Chondrocyte (in vitro differentiated cells): ENCODE measurements around the gene PRMT7. TPM values are rescaled to one million over a fixed set of nuclear protein-coding genes. Genes with fewer than 3 reads are reported as not detected.
A peak's percentile ranks its signal among the peaks of the same experiment; 100 is the strongest.

Experiments
- DNase-seq: peaks from one replicate; pipeline ENCODE4 v3.0.0; 2021; ENCODE audit warnings: mixed read lengths, low spot score
- H3K27ac Mint-ChIP-seq: one replicate; pipeline ENCODE4 v1.8.0; 2021; ENCODE audit warnings: mild to moderate bottlenecking, moderate library complexity, mixed read lengths; ENCODE audit not compliant: unreplicated experiment
- H3K27me3 Mint-ChIP-seq: 2 replicates; pipeline ENCODE4 v1.8.0; 2021; ENCODE audit warnings: low read depth, mixed read lengths
- H3K36me3 Mint-ChIP-seq: 2 replicates; pipeline ENCODE4 v1.8.0; 2021; ENCODE audit warnings: low read depth, mixed read lengths
- H3K4me1 Mint-ChIP-seq: 2 replicates; pipeline ENCODE4 v1.8.0; 2021; ENCODE audit warnings: low read depth, mild to moderate bottlenecking, mixed read lengths
- H3K4me3 Mint-ChIP-seq: one replicate; pipeline ENCODE4 v1.8.0; 2021; ENCODE audit warnings: mild to moderate bottlenecking, moderate library complexity, mixed read lengths; ENCODE audit not compliant: unreplicated experiment
- H3K9me3 Mint-ChIP-seq: 2 replicates; pipeline ENCODE4 v1.8.0; 2021; ENCODE audit warnings: low read depth, mixed read lengths
- total RNA-seq: library from RNA; stranded (reverse); gene quantifications from 3 replicates; pipeline ENCODE4 v1.2.1, GENCODE V29; 2021
- TF ChIP-seq, protein P1 (sequence below): fragments of 200-600 bp; sonication (generic); IDR thresholded peaks from 2 replicates; pipeline ENCODE4 v1.5.0; 2021; ENCODE audit warnings: antibody characterized with exemption, mild to moderate bottlenecking, moderate library complexity

PRMT7 gene
- total RNA-seq, 1 donor from 2014 or later = 26.7 TPM

GRCh38 chr16:68289202-68289601 lies 21.6 kb upstream of the PRMT7 start:
- TF ChIP-seq, protein P1, sequence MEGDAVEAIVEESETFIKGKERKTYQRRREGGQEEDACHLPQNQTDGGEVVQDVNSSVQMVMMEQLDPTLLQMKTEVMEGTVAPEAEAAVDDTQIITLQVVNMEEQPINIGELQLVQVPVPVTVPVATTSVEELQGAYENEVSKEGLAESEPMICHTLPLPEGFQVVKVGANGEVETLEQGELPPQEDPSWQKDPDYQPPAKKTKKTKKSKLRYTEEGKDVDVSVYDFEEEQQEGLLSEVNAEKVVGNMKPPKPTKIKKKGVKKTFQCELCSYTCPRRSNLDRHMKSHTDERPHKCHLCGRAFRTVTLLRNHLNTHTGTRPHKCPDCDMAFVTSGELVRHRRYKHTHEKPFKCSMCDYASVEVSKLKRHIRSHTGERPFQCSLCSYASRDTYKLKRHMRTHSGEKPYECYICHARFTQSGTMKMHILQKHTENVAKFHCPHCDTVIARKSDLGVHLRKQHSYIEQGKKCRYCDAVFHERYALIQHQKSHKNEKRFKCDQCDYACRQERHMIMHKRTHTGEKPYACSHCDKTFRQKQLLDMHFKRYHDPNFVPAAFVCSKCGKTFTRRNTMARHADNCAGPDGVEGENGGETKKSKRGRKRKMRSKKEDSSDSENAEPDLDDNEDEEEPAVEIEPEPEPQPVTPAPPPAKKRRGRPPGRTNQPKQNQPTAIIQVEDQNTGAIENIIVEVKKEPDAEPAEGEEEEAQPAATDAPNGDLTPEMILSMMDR = no peak
- Mint-ChIP-seq H3K4me1 (peaks cover 40% of the 10 kb centered on the region), H3K36me3 (peaks cover 29% of the 10 kb centered on the region)

DNA sequence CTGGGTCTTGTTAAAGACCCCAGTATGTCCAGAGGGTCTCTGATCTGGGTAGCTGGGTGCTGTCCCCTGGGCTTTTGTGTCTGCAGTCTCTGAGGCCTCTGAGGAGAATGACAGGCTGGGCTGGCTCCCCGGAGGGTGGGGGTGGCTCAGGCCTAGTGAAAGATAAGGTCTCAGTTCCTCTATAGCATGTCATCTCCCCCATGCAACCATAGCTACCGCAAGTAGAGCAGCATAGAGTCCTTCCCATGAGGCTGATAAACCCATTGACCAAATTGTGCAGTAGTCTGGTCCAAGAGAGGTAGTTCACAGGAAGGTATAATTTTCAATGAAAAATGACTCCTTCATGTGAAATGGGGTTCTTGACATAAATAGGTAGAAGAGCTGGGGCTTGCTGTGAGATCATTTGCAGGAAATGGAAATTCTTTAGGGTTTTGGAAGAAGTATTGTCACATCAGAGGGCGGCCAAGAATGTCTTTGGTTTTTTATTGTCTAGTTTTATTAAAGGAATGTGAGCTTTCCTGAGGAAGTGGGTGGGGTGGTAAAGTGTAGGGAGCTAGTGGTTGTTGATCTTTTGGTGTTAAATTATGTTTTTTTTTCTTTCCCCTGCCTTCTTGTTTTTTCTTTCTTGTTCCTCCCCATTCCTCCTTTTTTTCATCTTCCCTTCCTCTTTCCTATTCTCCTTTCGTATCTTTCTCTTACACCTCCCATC lies 21.0 kb upstream of the PRMT7 start:
- Mint-ChIP-seq H3K27me3 (no peaks in the 10 kb centered on the region), H3K27ac (peak overlapping the region; percentile 70), H3K4me1 (peaks cover 40% of the 10 kb centered on the region), H3K4me3 (no peak overlapping the region), H3K9me3 (no peaks in the 10 kb centered on the region), H3K36me3 (peaks cover 31% of the 10 kb centered on the region)
- no peak for DNase-seq
- TF ChIP-seq, protein P1 = no peak

More at GRCh38 chr16:68289202-68289601, 21.6 kb upstream of the PRMT7 start:
- H3K4me3 Mint-ChIP-seq = no peak overlapping the region
- H3K27ac Mint-ChIP-seq = peak overlapping the region; percentile 70
- DNase-seq = no peak
- no peaks in the 10 kb centered on the region for H3K9me3 Mint-ChIP-seq
- no peaks in the 10 kb centered on the region for H3K27me3 Mint-ChIP-seq

DNA sequence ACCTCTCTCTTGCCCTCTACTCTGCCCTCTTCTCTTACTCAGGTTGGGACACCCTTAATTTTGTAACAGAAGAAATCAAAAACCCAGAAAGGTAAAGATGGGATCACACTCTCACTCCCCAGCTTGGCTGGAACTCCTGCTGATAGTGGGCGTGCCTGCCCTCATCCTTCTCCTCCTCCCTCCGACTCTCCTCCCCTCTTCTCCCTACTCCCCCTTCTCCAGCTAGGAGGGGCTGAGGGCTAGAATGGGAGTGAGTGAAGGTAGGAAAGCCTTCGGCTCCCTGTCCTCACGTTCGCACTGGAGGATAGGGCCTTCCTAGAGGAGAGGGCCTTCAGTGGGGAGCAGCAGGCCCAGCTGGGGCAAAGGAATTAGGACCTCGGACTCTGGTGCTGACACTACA lies 20.4 kb upstream of the PRMT7 start:
- Mint-ChIP-seq H3K4me3 (no peak overlapping the region), H3K4me1 (peaks cover 40% of the 10 kb centered on the region), H3K9me3 (no peaks in the 10 kb centered on the region), H3K27me3 (no peaks in the 10 kb centered on the region), H3K27ac (peak overlapping the region; percentile 70), H3K36me3 (peaks cover 34% of the 10 kb centered on the region)
- TF ChIP-seq, protein P1 = no peak
- DNase-seq = no peak

GRCh38 chr16:68291227-68291626 lies 19.6 kb upstream of the PRMT7 start:
- DNase-seq = no peak
- peaks cover 36% of the 10 kb centered on the region for H3K4me1 Mint-ChIP-seq
- TF ChIP-seq, protein P1 = no peak
- H3K9me3 Mint-ChIP-seq = no peaks in the 10 kb centered on the region
- no peaks in the 10 kb centered on the region for H3K27me3 Mint-ChIP-seq
- peaks cover 36% of the 10 kb centered on the region for H3K36me3 Mint-ChIP-seq
- no peak overlapping the region for H3K4me3 Mint-ChIP-seq
- H3K27ac Mint-ChIP-seq = no peak overlapping the region

- Mint-ChIP-seq H3K4me1 (peaks cover 27% of the 10 kb centered on the region), H3K27ac (no peak overlapping the region), H3K27me3 (no peaks in the 10 kb centered on the region), H3K4me3 (no peak overlapping the region), H3K9me3 (no peaks in the 10 kb centered on the region), H3K36me3 (peaks cover 38% of the 10 kb centered on the region)
- TF ChIP-seq, protein P1 = no peak
- no peak for DNase-seq
Measured at GRCh38 chr16:68292425-68292824, 18.4 kb upstream of the PRMT7 start.
